Colonic mucosa (tissue), 4 donors: ENCODE results near the gene TRIM29. TPM values are rescaled to one million over a fixed set of nuclear protein-coding genes. Genes with fewer than 3 reads are reported as not detected.

Source experiments
- DNase-seq: peaks from one replicate; pipeline ENCODE4 v3.0.0-alpha.2; 2020
- H3K27ac ChIP-seq: fragments of 200-600 bp; one replicate; pipeline ENCODE4 v1.8.0; 2021
- H3K27me3 ChIP-seq: fragments of 200-600 bp; one replicate; pipeline ENCODE4 v1.8.0; 2021
- H3K36me3 ChIP-seq: fragments of 200-600 bp; one replicate; pipeline ENCODE4 v1.8.0; 2021
- H3K4me1 ChIP-seq: fragments of 200-600 bp; one replicate; pipeline ENCODE4 v1.8.0; 2021; ENCODE audit warnings: mild to moderate bottlenecking
- H3K4me3 ChIP-seq: fragments of 200-600 bp; one replicate; pipeline ENCODE4 v1.8.0; 2021
- H3K9ac ChIP-seq, 2 donors: one replicate each; pipeline ENCODE4 v1.7.0; 2013; ENCODE audit warnings: control low read depth in 2 of 2, low read depth in 2 of 2, low read length in 2 of 2
- H3K9me3 ChIP-seq: fragments of 200-600 bp; one replicate; pipeline ENCODE4 v1.8.0; 2021
- intact Hi-C: fragments of 100-400 bp; cut with DNase I; formaldehyde crosslinking; loops from one replicate; pipeline ENCODE4 v1.14.1; 2022
- total RNA-seq, 2 donors: library from RNA; stranded (reverse); fragmentation: NEBNext Ultra II Directional in 1 of 2; extraction: Animal tissue kit (Norgen Biotek cat#: 25700) in 1 of 2; gene quantifications; one replicate each; pipeline ENCODE4 v1.2.1, GENCODE V29; 2021
- TF ChIP-seq, protein P1 (sequence below): fragments of 200-600 bp; IDR thresholded peaks from one replicate; pipeline ENCODE4 v1.8.0; 2022; ENCODE audit warnings: antibody characterized with exemption, mild to moderate bottlenecking
- donor health status: healthy.
- donor health status: DM: no; HTN: no; CAD: no.
- donor health status: DM: no; HTN: no; CAD: no.

TRIM29 gene
- total RNA-seq, 2 donors from 2014 or later = 3.4 to 4.0 TPM

DNA sequence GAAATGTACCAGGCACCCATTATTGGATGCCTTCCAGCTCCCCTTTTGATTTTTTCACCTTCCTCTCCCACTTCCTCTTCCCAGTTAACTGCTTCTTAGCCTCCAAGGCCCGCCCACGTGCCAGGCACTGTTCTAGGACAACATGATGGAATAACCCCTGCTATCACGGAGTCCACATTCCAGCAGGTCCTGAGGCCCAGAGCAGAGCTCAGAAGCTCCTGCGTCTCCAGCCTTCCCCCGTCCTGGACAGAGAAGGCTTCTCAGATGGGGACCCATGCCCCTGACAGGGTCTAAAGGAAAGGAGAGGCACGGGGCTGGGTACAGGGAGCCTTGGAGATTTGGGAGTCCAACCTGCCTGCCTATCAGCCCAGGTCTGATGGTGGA, 29.1 kb downstream of the TRIM29 start:
- Histone ChIP-seq H3K9ac (no peak overlapping the region), H3K27me3 (no peaks in the 10 kb centered on the region), H3K9me3 (no peaks in the 10 kb centered on the region), H3K36me3 (no peaks in the 10 kb centered on the region), H3K4me3 (no peak overlapping the region), H3K4me1 (no peaks in the 10 kb centered on the region), H3K27ac (no peak overlapping the region)
- TF ChIP-seq, protein P1, sequence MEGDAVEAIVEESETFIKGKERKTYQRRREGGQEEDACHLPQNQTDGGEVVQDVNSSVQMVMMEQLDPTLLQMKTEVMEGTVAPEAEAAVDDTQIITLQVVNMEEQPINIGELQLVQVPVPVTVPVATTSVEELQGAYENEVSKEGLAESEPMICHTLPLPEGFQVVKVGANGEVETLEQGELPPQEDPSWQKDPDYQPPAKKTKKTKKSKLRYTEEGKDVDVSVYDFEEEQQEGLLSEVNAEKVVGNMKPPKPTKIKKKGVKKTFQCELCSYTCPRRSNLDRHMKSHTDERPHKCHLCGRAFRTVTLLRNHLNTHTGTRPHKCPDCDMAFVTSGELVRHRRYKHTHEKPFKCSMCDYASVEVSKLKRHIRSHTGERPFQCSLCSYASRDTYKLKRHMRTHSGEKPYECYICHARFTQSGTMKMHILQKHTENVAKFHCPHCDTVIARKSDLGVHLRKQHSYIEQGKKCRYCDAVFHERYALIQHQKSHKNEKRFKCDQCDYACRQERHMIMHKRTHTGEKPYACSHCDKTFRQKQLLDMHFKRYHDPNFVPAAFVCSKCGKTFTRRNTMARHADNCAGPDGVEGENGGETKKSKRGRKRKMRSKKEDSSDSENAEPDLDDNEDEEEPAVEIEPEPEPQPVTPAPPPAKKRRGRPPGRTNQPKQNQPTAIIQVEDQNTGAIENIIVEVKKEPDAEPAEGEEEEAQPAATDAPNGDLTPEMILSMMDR = no peak
- intact Hi-C loops = loop anchor here (5.0 to 10.0 kb wide), 4 partner anchors 94 to 626 kb away; no protein-coding TSS in a partner anchor
- no peak for DNase-seq

DNA sequence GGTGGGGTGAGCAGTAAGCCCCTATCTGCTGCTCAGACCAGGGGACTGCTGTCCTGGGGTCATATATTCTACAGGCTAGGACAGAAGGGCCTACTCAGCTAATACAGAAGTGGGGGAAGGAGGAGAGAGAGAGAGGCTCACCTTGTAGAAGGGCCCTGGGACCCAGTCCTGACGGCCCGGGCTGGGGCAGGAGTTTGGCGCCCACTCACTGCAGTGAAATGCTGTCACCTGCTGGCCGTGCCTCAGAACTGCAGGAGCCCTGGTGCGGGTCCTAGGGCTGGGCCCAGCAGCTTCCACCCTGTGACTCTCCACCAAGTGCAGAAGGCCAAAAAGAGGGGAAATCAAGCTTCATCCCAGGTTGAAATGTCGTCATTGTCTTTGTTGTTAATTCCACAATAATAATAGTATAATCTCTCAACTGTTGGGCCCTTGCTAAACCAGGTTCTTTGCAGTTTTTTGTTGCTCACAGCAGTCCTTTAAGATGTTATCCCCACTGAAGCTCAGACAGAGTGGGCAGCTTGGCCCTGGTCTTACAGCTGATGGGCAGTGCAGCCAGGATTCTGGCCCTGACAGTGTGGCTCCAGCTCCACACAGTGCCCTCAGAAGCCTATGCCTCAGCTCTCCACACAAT, 29.6 kb downstream of the TRIM29 start:
- Histone ChIP-seq H3K27ac (no peak overlapping the region), H3K4me1 (no peaks in the 10 kb centered on the region), H3K36me3 (no peaks in the 10 kb centered on the region), H3K4me3 (no peak overlapping the region), H3K27me3 (no peaks in the 10 kb centered on the region), H3K9ac (no peak overlapping the region), H3K9me3 (no peaks in the 10 kb centered on the region)
- TF ChIP-seq, protein P1 = peak; percentile 99
- intact Hi-C loops = loop anchor here (5.0 to 10.0 kb wide), 4 partner anchors 93 to 626 kb away; no protein-coding TSS in a partner anchor
- DNase-seq = peak; percentile 77

DNA sequence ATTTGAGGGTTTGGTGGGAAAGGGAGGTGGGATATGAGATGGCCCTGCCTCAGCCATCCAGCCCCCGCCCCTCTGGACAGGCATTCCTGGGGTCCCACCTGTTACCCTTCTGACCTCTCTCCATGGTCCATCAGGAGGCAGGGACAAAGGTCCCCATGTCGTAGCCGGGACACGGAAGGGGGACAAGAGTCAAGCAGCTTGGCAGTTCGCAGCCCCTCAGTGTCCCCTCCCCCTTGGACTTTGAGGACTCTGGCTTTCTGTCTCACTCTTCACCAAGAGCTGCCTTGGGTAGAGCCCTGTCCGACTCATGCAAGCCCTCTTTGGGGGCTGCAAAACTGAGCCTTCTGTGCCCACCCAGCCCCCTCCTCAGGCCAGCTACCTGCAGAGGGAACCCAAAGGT, 30.2 kb downstream of the TRIM29 start:
- no peak overlapping the region for H3K9ac ChIP-seq
- no peaks in the 10 kb centered on the region for H3K4me1 ChIP-seq
- no peaks in the 10 kb centered on the region for H3K9me3 ChIP-seq
- DNase-seq = no peak
- intact Hi-C loops = loop anchor here (5.0 to 10.0 kb wide), 4 partner anchors 93 to 625 kb away; no protein-coding TSS in a partner anchor
- H3K36me3 ChIP-seq = no peaks in the 10 kb centered on the region
- H3K27me3 ChIP-seq = no peaks in the 10 kb centered on the region
- TF ChIP-seq, protein P1 = no peak
- H3K27ac ChIP-seq = no peak overlapping the region
- H3K4me3 ChIP-seq = no peak overlapping the region

DNA sequence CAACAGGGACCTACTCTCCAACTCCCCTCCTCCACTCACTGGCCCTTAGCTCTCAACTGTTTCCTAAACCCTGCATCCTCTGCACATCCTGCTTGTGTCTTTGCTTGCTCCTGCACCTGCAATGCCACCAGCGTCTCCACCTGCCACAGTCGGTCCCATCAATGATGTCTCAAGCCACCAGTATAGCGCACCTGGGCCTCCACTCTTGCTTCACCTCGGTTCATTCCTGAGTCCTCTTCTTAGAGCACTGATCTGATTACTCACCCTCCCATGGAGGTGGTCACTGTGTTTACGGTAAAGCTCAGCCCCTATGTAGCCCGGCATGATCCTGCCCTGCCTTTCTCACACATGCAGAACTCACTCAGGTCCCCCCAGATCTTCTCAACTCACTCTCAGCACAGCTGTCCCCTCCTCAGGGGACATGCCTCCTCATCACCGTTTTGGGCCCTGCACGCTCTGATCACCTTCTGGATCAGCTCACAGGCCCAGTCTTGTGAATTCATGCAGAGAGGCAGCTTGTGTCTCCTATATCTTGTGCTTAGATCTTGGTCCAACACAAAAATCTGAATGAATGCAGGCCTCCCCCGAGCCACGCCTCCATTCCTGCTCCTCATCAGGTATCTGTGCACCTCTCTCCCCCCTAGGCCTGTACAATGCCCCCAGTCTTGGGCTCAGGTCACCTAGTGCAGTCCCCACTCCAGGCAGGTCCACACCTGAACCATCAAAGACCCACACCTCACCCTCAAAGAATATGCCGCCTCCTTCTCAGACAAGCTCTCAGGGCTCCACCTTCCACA, 31.4 kb downstream of the TRIM29 start:
- TF ChIP-seq, protein P1 = no peak
- Histone ChIP-seq H3K27ac (no peak overlapping the region), H3K36me3 (no peaks in the 10 kb centered on the region)

DNA sequence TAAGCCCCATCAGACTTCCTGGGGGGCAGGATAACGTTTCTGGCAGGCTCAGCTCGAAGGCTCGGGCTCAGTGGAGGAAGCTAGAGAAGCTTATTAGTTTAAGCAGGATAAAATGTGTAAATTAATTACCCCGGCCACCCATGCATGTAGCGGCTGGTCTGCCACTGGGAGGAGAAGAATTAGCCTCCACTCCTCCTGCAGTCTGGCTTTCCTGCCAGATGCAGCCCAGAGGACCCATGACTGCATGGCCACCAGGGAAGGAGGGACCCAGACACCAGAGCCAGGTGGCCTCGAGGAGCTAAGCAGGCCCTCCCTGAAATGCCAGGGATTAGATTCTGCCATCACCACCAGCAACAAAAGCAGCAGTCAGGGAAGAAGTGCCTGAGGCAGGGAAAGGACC, 32.3 kb downstream of the TRIM29 start:
- H3K27ac ChIP-seq = no peak overlapping the region
- DNase-seq = no peak
- no peak overlapping the region for H3K4me3 ChIP-seq
- no peaks in the 10 kb centered on the region for H3K9me3 ChIP-seq
- no peaks in the 10 kb centered on the region for H3K4me1 ChIP-seq
- intact Hi-C loops = loop anchor here (5.0 to 10.0 kb wide), 4 partner anchors 91 to 623 kb away; no protein-coding TSS in a partner anchor
- H3K9ac ChIP-seq = no peak overlapping the region
- no peaks in the 10 kb centered on the region for H3K36me3 ChIP-seq
- no peaks in the 10 kb centered on the region for H3K27me3 ChIP-seq
- TF ChIP-seq, protein P1 = no peak

More for the DNA sequence above, 31.4 kb downstream of the TRIM29 start:
- Histone ChIP-seq H3K27me3 (no peaks in the 10 kb centered on the region), H3K9ac (no peak overlapping the region), H3K4me1 (no peaks in the 10 kb centered on the region), H3K4me3 (no peak overlapping the region), H3K9me3 (no peaks in the 10 kb centered on the region)
- DNase-seq = no peak
- intact Hi-C loops = loop anchor here (5.0 to 10.0 kb wide), 4 partner anchors 92 to 624 kb away; no protein-coding TSS in a partner anchor
